H9 (cell line): ENCODE measurements around the gene EDRF1. TPM values are rescaled to one million over a fixed set of nuclear protein-coding genes. Genes with fewer than 3 reads are reported as not detected.

Experiments used
- DNase-seq: peaks from one replicate; pipeline ENCODE4 v3.0.0-alpha.2; 2017
- H2AFZ ChIP-seq: one replicate; pipeline ENCODE4 v1.6.1; 2013; ENCODE audit warnings: mild to moderate bottlenecking, low read length, control low read depth, moderate library complexity
- H2AK5ac ChIP-seq: 2 replicates; pipeline ENCODE4 v1.6.1; 2013; ENCODE audit warnings: low read length, control low read depth, mixed read lengths; ENCODE audit not compliant: insufficient read length
- H2BK120ac ChIP-seq: one replicate; pipeline ENCODE4 v1.6.1; 2013; ENCODE audit warnings: low read depth, mild to moderate bottlenecking, low read length, control low read depth, inconsistent platforms; ENCODE audit not compliant: poor library complexity, severe bottlenecking
- H2BK12ac ChIP-seq: 2 replicates; pipeline ENCODE4 v1.6.1; 2013; ENCODE audit warnings: low read length, control low read depth, mixed read lengths, low read depth; ENCODE audit not compliant: insufficient read length
- H2BK15ac ChIP-seq: 2 replicates; pipeline ENCODE4 v1.6.1; 2013; ENCODE audit warnings: low read depth, low read length, control low read depth
- H2BK20ac ChIP-seq: one replicate; pipeline ENCODE4 v1.6.1; 2013; ENCODE audit warnings: low read depth, mild to moderate bottlenecking, low read length, control low read depth, inconsistent platforms; ENCODE audit not compliant: poor library complexity, severe bottlenecking
- H2BK5ac ChIP-seq: 2 replicates; pipeline ENCODE4 v1.6.1; 2013; ENCODE audit warnings: low read length, control low read depth, mixed read lengths; ENCODE audit not compliant: insufficient read length
- H3K14ac ChIP-seq: 2 replicates; pipeline ENCODE4 v1.6.1; 2013; ENCODE audit warnings: low read length, control low read depth; ENCODE audit not compliant: insufficient read depth
- H3K18ac ChIP-seq: 2 replicates; pipeline ENCODE4 v1.6.1; 2013; ENCODE audit warnings: low read depth, mild to moderate bottlenecking, mixed read lengths, low read length, control low read depth; ENCODE audit not compliant: insufficient read length
- H3K23ac ChIP-seq: 2 replicates; pipeline ENCODE4 v1.6.1; 2013; ENCODE audit warnings: low read length, control low read depth, mixed read lengths, low read depth; ENCODE audit not compliant: insufficient read length
- H3K23me2 ChIP-seq: 2 replicates; pipeline ENCODE4 v1.6.1; 2013; ENCODE audit warnings: low read depth, mild to moderate bottlenecking, mixed read lengths, low read length, control low read depth; ENCODE audit not compliant: insufficient read length, poor library complexity, severe bottlenecking
- H3K27ac ChIP-seq: 2 replicates; pipeline ENCODE4 v1.5.1; 2013; ENCODE audit warnings: low read length, control low read depth, mixed read lengths, low read depth; ENCODE audit not compliant: insufficient read length
- H3K27me3 ChIP-seq: 2 replicates; pipeline ENCODE4 v1.6.1; 2013; ENCODE audit warnings: low read length, control low read depth, inconsistent platforms; ENCODE audit not compliant: insufficient read depth
- H3K4ac ChIP-seq: 2 replicates; pipeline ENCODE4 v1.6.1; 2013; ENCODE audit warnings: low read depth, mild to moderate bottlenecking, control low read depth, inconsistent platforms, low read length, moderate library complexity
- H3K4me1 ChIP-seq: 2 replicates; pipeline ENCODE4 v1.6.1; 2013; ENCODE audit warnings: low read length, control low read depth, inconsistent platforms; ENCODE audit not compliant: insufficient read depth
- H3K4me2 ChIP-seq: 2 replicates; pipeline ENCODE4 v1.6.1; 2013; ENCODE audit warnings: low read length, control low read depth, mixed read lengths; ENCODE audit not compliant: insufficient read length, insufficient read depth
- H3K56ac ChIP-seq: 2 replicates; pipeline ENCODE4 v1.6.1; 2013; ENCODE audit warnings: low read depth, mild to moderate bottlenecking, mixed read lengths, low read length, control low read depth; ENCODE audit not compliant: insufficient read length
- H3K79me1 ChIP-seq: 2 replicates; pipeline ENCODE4 v1.6.1; 2013; ENCODE audit warnings: low read depth, mild to moderate bottlenecking, moderate library complexity, low read length, control low read depth, inconsistent platforms; ENCODE audit not compliant: insufficient read depth, poor library complexity, severe bottlenecking
- H3K79me2 ChIP-seq: 2 replicates; pipeline ENCODE4 v1.6.1; 2013; ENCODE audit warnings: low read length, control low read depth, inconsistent platforms; ENCODE audit not compliant: insufficient read depth
- H3K9ac ChIP-seq: 2 replicates; pipeline ENCODE4 v1.6.1; 2013; ENCODE audit warnings: low read length, control low read depth, mixed read lengths; ENCODE audit not compliant: insufficient read length; ENCODE audit errors: extremely low read depth
- H3K9me3 ChIP-seq: one replicate; pipeline ENCODE4 v1.6.1; 2013; ENCODE audit warnings: low read depth, low read length, inconsistent platforms; ENCODE audit not compliant: control insufficient read depth
- H3T11ph ChIP-seq: one replicate; pipeline ENCODE4 v1.6.1; 2013; ENCODE audit warnings: mild to moderate bottlenecking, low read length, control low read depth, inconsistent platforms
- H4K20me1 ChIP-seq: one replicate; pipeline ENCODE4 v1.6.1; 2013; ENCODE audit not compliant: control insufficient read depth, insufficient read length, insufficient read depth
- H4K5ac ChIP-seq: 2 replicates; pipeline ENCODE4 v1.6.1; 2013; ENCODE audit warnings: low read depth, mild to moderate bottlenecking, mixed read lengths, low read length, control low read depth; ENCODE audit not compliant: insufficient read length
- H4K8ac ChIP-seq: replicated peaks from 2 replicates; pipeline ENCODE4 v1.6.1; 2013; ENCODE audit warnings: low read length, control low read depth, mixed read lengths, low read depth; ENCODE audit not compliant: insufficient read length
- H4K91ac ChIP-seq: 2 replicates; pipeline ENCODE4 v1.6.1; 2013; ENCODE audit warnings: low read depth, mild to moderate bottlenecking, moderate library complexity, mixed read lengths, low read length, control low read depth; ENCODE audit not compliant: insufficient read length
- H3K27ac Mint-ChIP-seq, 3 experiments: 2 replicates in 2 of 3; 3 replicates in 1 of 3; pipeline ENCODE4 v1.8.0; 2020 to 2021; ENCODE audit warnings: mixed read lengths in 3 of 3, mild to moderate bottlenecking in 1 of 3, moderate library complexity in 1 of 3
- H3K27me3 Mint-ChIP-seq: 2 replicates; pipeline ENCODE4 v1.8.0; 2021; ENCODE audit warnings: low read depth, mild to moderate bottlenecking, moderate library complexity, mixed read lengths
- H3K36me3 Mint-ChIP-seq, 3 experiments: 2 replicates in 2 of 3; 3 replicates in 1 of 3; pipeline ENCODE4 v1.8.0; 2020 to 2021; ENCODE audit warnings: low read depth in 3 of 3, mixed read lengths in 3 of 3; ENCODE audit not compliant: insufficient read depth in 1 of 3
- H3K4me1 Mint-ChIP-seq, 2 experiments: 2 replicates each; pipeline ENCODE4 v1.8.0; 2020; ENCODE audit warnings: mixed read lengths in 2 of 2
- H3K4me3 Mint-ChIP-seq, 2 experiments: 2 replicates in 1 of 2; 3 replicates in 1 of 2; pipeline ENCODE4 v1.8.0; 2020 to 2021; ENCODE audit warnings: mild to moderate bottlenecking in 2 of 2, mixed read lengths in 2 of 2, moderate library complexity in 1 of 2
- H3K9me3 Mint-ChIP-seq, 2 experiments: 2 replicates in 1 of 2; 3 replicates in 1 of 2; pipeline ENCODE4 v1.8.0; 2020; ENCODE audit warnings: mild to moderate bottlenecking in 2 of 2, mixed read lengths in 2 of 2, moderate library complexity in 1 of 2
- WGBS: extraction: QIAGEN DNeasy Blood & Tissue Kit; methylation state at CpG from one replicate; pipeline ENCODE4 v1.1.7; 2013; ENCODE audit warnings: missing lambda C conversion rate, low lambda C conversion rate, mixed read lengths; ENCODE audit not compliant: insufficient read length; ENCODE audit errors: extremely low coverage; 5-methylcytosine and 5-hydroxymethylcytosine counted together
- total RNA-seq: library from RNA; stranded (reverse); gene quantifications from 2 replicates; pipeline ENCODE4 v1.2.1, GENCODE V29; 2021
- TF ChIP-seq, protein P1 (sequence below): fragments of 200-600 bp; sonication (generic); conservative IDR thresholded peaks from 3 replicates; pipeline ENCODE4 v1.8.0; 2021; ENCODE audit warnings: antibody characterized with exemption, mild to moderate bottlenecking

Gene EDRF1
- total RNA-seq, 1 experiment from 2014 or later = 51.0 TPM

GRCh38 chr10:125777806-125778205 is 58.3 kb downstream of the EDRF1 start:
- Histone ChIP-seq H3K27me3 (no peaks in the 10 kb centered on the region), H3K14ac (no peak overlapping the region), H3K18ac (no peak overlapping the region), H3K56ac (no peak overlapping the region), H4K91ac (no peak overlapping the region), H3T11ph (no peak overlapping the region), H3K4me2 (no peak overlapping the region), H3K79me1 (no peaks in the 10 kb centered on the region), H2BK5ac (no peak overlapping the region), H2AK5ac (no peak overlapping the region), H2AFZ (no peak overlapping the region), H4K8ac (no peak overlapping the region), H3K9me3 (no peaks in the 10 kb centered on the region), H4K20me1 (no peaks in the 10 kb centered on the region), H2BK120ac (no peak overlapping the region), H3K79me2 (no peaks in the 10 kb centered on the region), H3K23ac (no peak overlapping the region), H3K23me2 (no peaks in the 10 kb centered on the region), H2BK15ac (no peak overlapping the region), H3K4me1 (no peaks in the 10 kb centered on the region), H3K9ac (no peak overlapping the region), H2BK12ac (no peak overlapping the region), H4K5ac (no peak overlapping the region), H3K27ac (no peak overlapping the region), H2BK20ac (no peak overlapping the region), H3K4ac (no peak overlapping the region)
- Mint-ChIP-seq H3K27me3 (peaks cover 9% of the 10 kb centered on the region), H3K36me3 (no peaks in the 10 kb centered on the region; a peak in 1 of 7 replicates), H3K27ac (no peak overlapping the region), H3K4me1 (no peaks in the 10 kb centered on the region), H3K4me3 (no peak overlapping the region), H3K9me3 (peaks cover 0 to 9% of the 10 kb centered on the region in 2 experiments)
- no peak for DNase-seq
- WGBS = no CpG with 5 or more reads among the region's 9 CpGs
- TF ChIP-seq, protein P1, sequence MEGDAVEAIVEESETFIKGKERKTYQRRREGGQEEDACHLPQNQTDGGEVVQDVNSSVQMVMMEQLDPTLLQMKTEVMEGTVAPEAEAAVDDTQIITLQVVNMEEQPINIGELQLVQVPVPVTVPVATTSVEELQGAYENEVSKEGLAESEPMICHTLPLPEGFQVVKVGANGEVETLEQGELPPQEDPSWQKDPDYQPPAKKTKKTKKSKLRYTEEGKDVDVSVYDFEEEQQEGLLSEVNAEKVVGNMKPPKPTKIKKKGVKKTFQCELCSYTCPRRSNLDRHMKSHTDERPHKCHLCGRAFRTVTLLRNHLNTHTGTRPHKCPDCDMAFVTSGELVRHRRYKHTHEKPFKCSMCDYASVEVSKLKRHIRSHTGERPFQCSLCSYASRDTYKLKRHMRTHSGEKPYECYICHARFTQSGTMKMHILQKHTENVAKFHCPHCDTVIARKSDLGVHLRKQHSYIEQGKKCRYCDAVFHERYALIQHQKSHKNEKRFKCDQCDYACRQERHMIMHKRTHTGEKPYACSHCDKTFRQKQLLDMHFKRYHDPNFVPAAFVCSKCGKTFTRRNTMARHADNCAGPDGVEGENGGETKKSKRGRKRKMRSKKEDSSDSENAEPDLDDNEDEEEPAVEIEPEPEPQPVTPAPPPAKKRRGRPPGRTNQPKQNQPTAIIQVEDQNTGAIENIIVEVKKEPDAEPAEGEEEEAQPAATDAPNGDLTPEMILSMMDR = no peak
